ENCODE data around the gene CNTNAP3.

- TF ChIP-seq CTCF (IDR thresholded peaks at IDR 0.05; ENCODE audit: extremely low read depth in 1 of 2, insufficient read depth in 1 of 2, low read depth in 1 of 2, low read length in 2 of 2) (no peak), EZH2 (IDR thresholded peaks at IDR 0.05; ENCODE audit: borderline replicate concordance, low read depth, low read length, severe bottlenecking) (no peak)
Observed at GRCh38 chr9:39108145-39108544, 179.8 kb downstream of the CNTNAP3 start.

Measured in endothelial cell of umbilical vein (primary cell).